ENCODE data around the gene CNTNAP2. TPM values are rescaled to one million over a fixed set of nuclear protein-coding genes. Genes with fewer than 3 reads are reported as not detected.

Gene CNTNAP2
- total RNA-seq, 1 donor from 2014 or later, result 1.3 TPM

GRCh38 chr7:147904219-147904576 is 1787.6 kb downstream of the CNTNAP2 start:
- DNase-seq (ENCODE audit: low spot score), result no peak

GRCh38 chr7:147909431-147910148 is 1793.0 kb downstream of the CNTNAP2 start:
- no peak for DNase-seq (ENCODE audit: low spot score)

- no peak for DNase-seq (ENCODE audit: low spot score)
These were observed 1794.6 kb downstream of the CNTNAP2 start for GRCh38 chr7:147911201-147911601.

GRCh38 chr7:147912291-147912690 is 1795.7 kb downstream of the CNTNAP2 start:
- no peak for DNase-seq (ENCODE audit: low spot score)

- no peak for DNase-seq (ENCODE audit: low spot score)
These were observed 1796.5 kb downstream of the CNTNAP2 start for GRCh38 chr7:147912946-147913638.

GRCh38 chr7:147915781-147916180 is 1799.2 kb downstream of the CNTNAP2 start:
- no peak for DNase-seq (ENCODE audit: low spot score)

- DNase-seq (ENCODE audit: low spot score), result no peak
These were observed 1800.0 kb downstream of the CNTNAP2 start for GRCh38 chr7:147916573-147916972.

GRCh38 chr7:147923841-147924240 is 1807.2 kb downstream of the CNTNAP2 start:
- DNase-seq (ENCODE audit: low spot score), result no peak

GRCh38 chr7:147937428-147937827 is 1820.8 kb downstream of the CNTNAP2 start:
- no peak for DNase-seq (ENCODE audit: low spot score)

GRCh38 chr7:147941381-147941780 is 1824.8 kb downstream of the CNTNAP2 start:
- no peak for DNase-seq (ENCODE audit: low spot score)

GRCh38 chr7:147944321-147944720 is 1827.7 kb downstream of the CNTNAP2 start:
- no peak for DNase-seq (ENCODE audit: low spot score)

GRCh38 chr7:147952918-147953317 is 1836.3 kb downstream of the CNTNAP2 start:
- no peak for DNase-seq (ENCODE audit: low spot score)

GRCh38 chr7:147968046-147968610 is 1851.5 kb downstream of the CNTNAP2 start:
- no peak for DNase-seq (ENCODE audit: low spot score)

- no peak for DNase-seq (ENCODE audit: low spot score)
These were observed 1855.1 kb downstream of the CNTNAP2 start for GRCh38 chr7:147971606-147972110.

GRCh38 chr7:147978201-147978600 is 1861.6 kb downstream of the CNTNAP2 start:
- DNase-seq (ENCODE audit: low spot score), result no peak

GRCh38 chr7:147978651-147979050 is 1862.0 kb downstream of the CNTNAP2 start:
- DNase-seq (ENCODE audit: low spot score), result no peak

GRCh38 chr7:147980826-147981813 is 1864.5 kb downstream of the CNTNAP2 start:
- no peak for DNase-seq (ENCODE audit: low spot score)

- DNase-seq (ENCODE audit: low spot score), result no peak
These were observed 1865.7 kb downstream of the CNTNAP2 start for GRCh38 chr7:147982307-147982706.

GRCh38 chr7:147984265-147984664 is 1867.7 kb downstream of the CNTNAP2 start:
- no peak for DNase-seq (ENCODE audit: low spot score)

GRCh38 chr7:147990079-147990478 is 1873.5 kb downstream of the CNTNAP2 start:
- DNase-seq (ENCODE audit: low spot score), result no peak

GRCh38 chr7:147990942-147991341 is 1874.3 kb downstream of the CNTNAP2 start:
- no peak for DNase-seq (ENCODE audit: low spot score)
